Keratinocyte (primary cell): ENCODE data around the gene ZNF804A. TPM values are rescaled to one million over a fixed set of nuclear protein-coding genes. Genes with fewer than 3 reads are reported as not detected.

Source experiments
- DNase-seq: peaks from one replicate; pipeline ENCODE4 v3.0.0-alpha.2; 2011; ENCODE audit warnings: low read depth, missing footprints, low spot score
- FAIRE-seq: peaks from 2 replicates; lab custom pipeline; 2011; peaks lifted over from hg19 to GRCh38; lab: Jason Lieb, UNC
- H2AFZ ChIP-seq: 2 replicates; pipeline ENCODE4 v1.6.0; 2012; ENCODE audit warnings: low read length, control low read depth, inconsistent platforms; ENCODE audit not compliant: control insufficient read depth
- H3K27ac ChIP-seq: 2 replicates; pipeline ENCODE4 v1.5.1; 2011; ENCODE audit warnings: low read length; ENCODE audit not compliant: control insufficient read depth, insufficient read depth
- H3K27me3 ChIP-seq: 3 replicates; pipeline ENCODE4 v1.6.0; 2011; ENCODE audit warnings: low read length; ENCODE audit not compliant: control insufficient read depth, insufficient read depth; ENCODE audit errors: extremely low read depth
- H3K36me3 ChIP-seq, 2 experiments: 2 replicates in 1 of 2; 3 replicates in 1 of 2; pipeline ENCODE4 v1.5.1; 2011; ENCODE audit warnings: low read length in 2 of 2, mild to moderate bottlenecking in 1 of 2; ENCODE audit not compliant: control insufficient read depth in 2 of 2, insufficient read depth in 2 of 2; ENCODE audit errors: extremely low read depth in 1 of 2
- H3K4me1 ChIP-seq: 3 replicates; pipeline ENCODE4 v1.5.1; 2011; ENCODE audit warnings: low read length; ENCODE audit not compliant: control insufficient read depth, insufficient read depth; ENCODE audit errors: extremely low read depth
- H3K4me2 ChIP-seq: 3 replicates; pipeline ENCODE4 v1.6.0; 2011; ENCODE audit warnings: low read depth, low read length; ENCODE audit not compliant: control insufficient read depth, insufficient read depth; ENCODE audit errors: extremely low read depth
- H3K4me3 ChIP-seq, 3 experiments: fragments of 200-600 bp in 1 of 3; sonication (generic) in 1 of 3; 2 replicates in 2 of 3; 3 replicates in 1 of 3; pipeline ENCODE4 v1.5.1; 2011 to 2016; ENCODE audit warnings: low read length in 3 of 3, mild to moderate bottlenecking in 3 of 3, control low read depth in 2 of 3, inconsistent platforms in 1 of 3, low read depth in 1 of 3, mixed read lengths in 1 of 3, mixed run types in 1 of 3, moderate library complexity in 1 of 3; ENCODE audit not compliant: control insufficient read depth in 2 of 3, insufficient read depth in 2 of 3; ENCODE audit errors: extremely low read depth in 1 of 3
- H3K79me2 ChIP-seq: 2 replicates; pipeline ENCODE4 v1.6.0; 2012; ENCODE audit warnings: low read length; ENCODE audit not compliant: control insufficient read depth, insufficient read depth
- H3K9ac ChIP-seq: 3 replicates; pipeline ENCODE4 v1.6.0; 2011; ENCODE audit warnings: low read length; ENCODE audit not compliant: control insufficient read depth, insufficient read depth; ENCODE audit errors: extremely low read depth
- H3K9me1 ChIP-seq: 3 replicates; pipeline ENCODE4 v1.6.0; 2011; ENCODE audit warnings: low read length; ENCODE audit not compliant: control insufficient read depth, insufficient read depth; ENCODE audit errors: extremely low read depth
- H3K9me3 ChIP-seq: 2 replicates; pipeline ENCODE4 v1.5.1; 2012; ENCODE audit warnings: low read depth, low read length; ENCODE audit not compliant: control insufficient read depth
- H4K20me1 ChIP-seq: 3 replicates; pipeline ENCODE4 v1.6.0; 2011; ENCODE audit warnings: low read length; ENCODE audit not compliant: control insufficient read depth, insufficient read depth; ENCODE audit errors: extremely low read depth
- CTCF ChIP-seq, 3 experiments: IDR thresholded peaks in 1 of 3; conservative IDR thresholded peaks in 1 of 3; optimal IDR thresholded peaks in 1 of 3; 2 replicates in 2 of 3; 3 replicates in 1 of 3; pipeline versions ENCODE3 to v1.5.1; 2011; ENCODE audit warnings: low read length in 3 of 3, mild to moderate bottlenecking in 3 of 3, moderate library complexity in 2 of 3, control low read depth in 1 of 3, inconsistent platforms in 1 of 3; ENCODE audit not compliant: insufficient read depth in 2 of 3; ENCODE audit errors: extremely low read depth in 1 of 3
- EZH2 ChIP-seq: IDR thresholded peaks from one replicate; pipeline ENCODE4 v1.6.1; 2012; ENCODE audit warnings: inconsistent platforms, mild to moderate bottlenecking, low read length, moderate library complexity
- dilution Hi-C: fragments of 300-500 bp; cut with MboI; formaldehyde crosslinking; loops from one replicate; pipeline ENCODE4 v1.7.0; 2020; ENCODE audit warnings: low sequenced_read_pairs; ENCODE audit not compliant: extremely low pct_ligation_motif_present
- polyA plus RNA-seq, 5 experiments: library from polyadenylated mRNA; depleted of rRNA in 3 of 5; stranded (reverse) in 3 of 5; stranded (forward) in 1 of 5; unstranded in 1 of 5; fragments of >200 nt; gene quantifications; 1 replicate in 1 of 5; 2 replicates in 3 of 5; 3 replicates in 1 of 5; pipeline versions ENCODE4 v1.2.1 to v1.2.3, GENCODE V29; 2011 to 2012; ENCODE audit warnings: missing spikeins in 2 of 5, low read depth in 1 of 5, low replicate concordance in 1 of 5

Gene ZNF804A
- polyA plus RNA-seq, 1 donor (not counting 4 experiments of a cell fraction or from before 2014, with no cell fraction given): 0.08 TPM

- no peaks in the 10 kb centered on the region for H3K4me1 ChIP-seq
- H2AFZ ChIP-seq: no peak overlapping the region
- no peaks in the 10 kb centered on the region for H3K9me3 ChIP-seq
- H3K36me3 ChIP-seq: no peaks in the 10 kb centered on the region
- dilution Hi-C loops: no loop called here
- no peak for TF ChIP-seq EZH2
- TF ChIP-seq CTCF (optimal IDR thresholded peaks at IDR 0.05 in 1 of 3, IDR thresholded peaks at IDR 0.05 in 1 of 3, conservative IDR thresholded peaks at IDR 0.05 in 1 of 3; ENCODE audit: extremely low read depth in 1 of 3, insufficient read depth in 2 of 3, low read length in 3 of 3): no peak
- FAIRE-seq (no peak), DNase-seq (no peak)
- H3K27me3 ChIP-seq: no peaks in the 10 kb centered on the region
- no peak overlapping the region for H3K27ac ChIP-seq
- no peaks in the 10 kb centered on the region for H3K9me1 ChIP-seq
- no peak overlapping the region for H3K4me2 ChIP-seq
- no peak overlapping the region for H3K9ac ChIP-seq
- H3K79me2 ChIP-seq: no peaks in the 10 kb centered on the region
- no peak overlapping the region for H3K4me3 ChIP-seq
- no peaks in the 10 kb centered on the region for H4K20me1 ChIP-seq
Observed at GRCh38 chr2:184581391-184581790, 16.9 kb upstream of the ZNF804A start.

GRCh38 chr2:184589261-184589660, 9.1 kb upstream of the ZNF804A start:
- no peaks in the 10 kb centered on the region for H3K79me2 ChIP-seq
- no peak overlapping the region for H3K4me2 ChIP-seq
- TF ChIP-seq EZH2 (no peak), CTCF (optimal IDR thresholded peaks at IDR 0.05 in 1 of 3, IDR thresholded peaks at IDR 0.05 in 1 of 3, conservative IDR thresholded peaks at IDR 0.05 in 1 of 3; ENCODE audit: extremely low read depth in 1 of 3, insufficient read depth in 2 of 3, low read length in 3 of 3) (no peak)
- DNase-seq (no peak), FAIRE-seq (no peak)
- dilution Hi-C loops: no loop called here
- no peaks in the 10 kb centered on the region for H4K20me1 ChIP-seq
- H3K9me3 ChIP-seq: no peaks in the 10 kb centered on the region
- H3K27ac ChIP-seq: no peak overlapping the region
- no peaks in the 10 kb centered on the region for H3K4me1 ChIP-seq
- no peaks in the 10 kb centered on the region for H3K27me3 ChIP-seq
- H3K9me1 ChIP-seq: no peaks in the 10 kb centered on the region
- no peaks in the 10 kb centered on the region for H3K36me3 ChIP-seq
- H3K4me3 ChIP-seq: no peak overlapping the region
- H3K9ac ChIP-seq: no peak overlapping the region
- H2AFZ ChIP-seq: no peak overlapping the region
